Stimulated activated CD8-positive, alpha-beta memory T cell treated with anti-CD3 and anti-CD28 coated beads, Interleukin-15, amount 100 ng/mL, for 24 hours (primary cell): ENCODE results near the gene SYT4.
"Not testable (repeated sequence)": the region's sequence is repeated elsewhere in the genome, so short reads cannot be mapped to it uniquely, and the experiment has no call there.

ENCODE experiments used
- DNase-seq: peaks from one replicate; pipeline ENCODE4 v3.0.0-alpha.2; 2020; ENCODE audit warnings: low read depth

The SYT4 gene

GRCh38 chr18:43277164-43277600, at the start of gene SYT4:
TSS of gene SYT4 (minus strand) at chr18:43277490. CDS start at chr18:43277281, 209 bp downstream.
- DNase-seq, result no peak

- no peak for DNase-seq
Measured at GRCh38 chr18:43322132-43322531, 44.8 kb upstream of the SYT4 start.

- no peak for DNase-seq
Measured at GRCh38 chr18:43314941-43315340, 37.7 kb upstream of the SYT4 start.

GRCh38 chr18:43312891-43313290, 35.6 kb upstream of the SYT4 start:
- DNase-seq, result no peak

- DNase-seq, result no peak
Measured at GRCh38 chr18:43310239-43310638, 32.9 kb upstream of the SYT4 start.

- DNase-seq, result no peak
Measured at GRCh38 chr18:43303376-43303775, 26.1 kb upstream of the SYT4 start.

GRCh38 chr18:43286187-43286586, 8.9 kb upstream of the SYT4 start:
- not testable (repeated sequence) for DNase-seq

GRCh38 chr18:43283299-43283698, 6.0 kb upstream of the SYT4 start:
- no peak for DNase-seq

GRCh38 chr18:43279015-43279744, 1.9 kb upstream of the SYT4 start:
- no peak for DNase-seq

GRCh38 chr18:43278355-43278754, 1.1 kb upstream of the SYT4 start:
- DNase-seq, result no peak

GRCh38 chr18:43276491-43276890, 799 bp downstream of the SYT4 start:
- DNase-seq, result no peak

GRCh38 chr18:43275546-43275945, 1.7 kb downstream of the SYT4 start:
- no peak for DNase-seq

GRCh38 chr18:43274526-43274925, 2.8 kb downstream of the SYT4 start:
- no peak for DNase-seq

- DNase-seq, result no peak
Measured at GRCh38 chr18:43271593-43272432, 5.5 kb downstream of the SYT4 start.

GRCh38 chr18:43267818-43268217, 9.5 kb downstream of the SYT4 start:
- DNase-seq, result no peak

- no peak for DNase-seq
Measured at GRCh38 chr18:43265465-43265864, 11.8 kb downstream of the SYT4 start.

- no peak for DNase-seq
Measured at GRCh38 chr18:43248610-43249249, 28.6 kb downstream of the SYT4 start.

- DNase-seq, result no peak
Measured at GRCh38 chr18:43247944-43248343, 29.3 kb downstream of the SYT4 start.

- DNase-seq, result no peak
Measured at GRCh38 chr18:43238429-43238828, 38.9 kb downstream of the SYT4 start.

- no peak for DNase-seq
Measured at GRCh38 chr18:43236921-43237320, 40.4 kb downstream of the SYT4 start.

- DNase-seq, result no peak
Measured at GRCh38 chr18:43234889-43235288, 42.4 kb downstream of the SYT4 start.

- DNase-seq, result no peak
Measured at GRCh38 chr18:43222501-43222900, 54.8 kb downstream of the SYT4 start.

GRCh38 chr18:43220691-43221090, 56.6 kb downstream of the SYT4 start:
- DNase-seq, result no peak
